GM18870 (cell line): Measurements from ENCODE around the gene ZNF324.
"Not testable (repeated sequence)": the region's sequence is repeated elsewhere in the genome, so short reads cannot be mapped to it uniquely, and the experiment has no call there.

Experiments used
- ATAC-seq: cut with Tn5 transposase; IDR thresholded peaks from one replicate; pipeline ENCODE4 v1.9.1; 2021; ENCODE audit warnings: moderate library complexity; ENCODE audit not compliant: unreplicated experiment

Gene ZNF324

GRCh38 chr19:58498316-58499020, 31.6 kb downstream of the ZNF324 start:
- ATAC-seq, result no peak

GRCh38 chr19:58499021-58499927, 32.4 kb downstream of the ZNF324 start:
- peak; percentile 85 for ATAC-seq

- no peak for ATAC-seq
Observed at GRCh38 chr19:58500242-58500641, 33.4 kb downstream of the ZNF324 start.

- not testable (repeated sequence) for ATAC-seq
Observed at GRCh38 chr19:58507602-58508223, 40.8 kb downstream of the ZNF324 start.

- no peak for ATAC-seq
Observed at GRCh38 chr19:58509731-58510083, 42.8 kb downstream of the ZNF324 start.

GRCh38 chr19:58510084-58510862, 43.4 kb downstream of the ZNF324 start:
- ATAC-seq, result no peak

- no peak for ATAC-seq
Observed at GRCh38 chr19:58511353-58512208, 44.7 kb downstream of the ZNF324 start, which contains the start of gene SLC27A5. TSS of gene SLC27A5 (minus strand) at chr19:58511992. CDS start at chr19:58511955, 37 bp downstream.

- ATAC-seq, result no peak
Observed at GRCh38 chr19:58513213-58513693, 46.4 kb downstream of the ZNF324 start.

- peak; percentile 57 for ATAC-seq
Observed at GRCh38 chr19:58513694-58514563, 47.0 kb downstream of the ZNF324 start.

- no peak for ATAC-seq
Observed at GRCh38 chr19:58514564-58515022, 47.7 kb downstream of the ZNF324 start.

GRCh38 chr19:58515259-58515658, 48.4 kb downstream of the ZNF324 start:
- ATAC-seq, result no peak

GRCh38 chr19:58516246-58516836, 49.5 kb downstream of the ZNF324 start:
- no peak for ATAC-seq

- no peak for ATAC-seq
Observed at GRCh38 chr19:58516964-58517833, 50.3 kb downstream of the ZNF324 start.

GRCh38 chr19:58518256-58519086, 51.6 kb downstream of the ZNF324 start:
- ATAC-seq, result no peak

GRCh38 chr19:58519087-58519354, 52.1 kb downstream of the ZNF324 start:
- ATAC-seq, result peak; percentile 0

GRCh38 chr19:58519355-58520256, 52.7 kb downstream of the ZNF324 start, which contains the start of gene ZBTB45:
TSS of gene ZBTB45 (minus strand) at chr19:58519810. CDS start at chr19:58517673, 2,137 bp downstream.
- ATAC-seq, result peak; percentile 86
